Neural progenitor cell (in vitro differentiated cells): ENCODE results near the gene MEI1. TPM values are rescaled to one million over a fixed set of nuclear protein-coding genes. Genes with fewer than 3 reads are reported as not detected.
A peak's percentile ranks its signal among the peaks of the same experiment; 100 is the strongest.

Experiments used
- DNase-seq: peaks from one replicate; pipeline ENCODE4 v3.0.0-alpha.2; 2016; ENCODE audit warnings: low spot score
- H2AFZ ChIP-seq: fragments of 200-600 bp; sonication (generic); replicated peaks from 2 replicates; pipeline ENCODE4 v1.6.1; 2016; ENCODE audit warnings: antibody characterized with exemption
- H3F3A ChIP-seq: fragments of 200-600 bp; sonication (generic); 2 replicates; pipeline ENCODE4 v1.6.1; 2016; ENCODE audit warnings: antibody characterized with exemption, low read depth
- H3K27ac ChIP-seq: fragments of 200-600 bp; sonication (generic); 2 replicates; pipeline ENCODE4 v1.5.1; 2016; ENCODE audit warnings: mild to moderate bottlenecking
- H3K27me3 ChIP-seq: fragments of 200-600 bp; sonication (generic); 2 replicates; pipeline ENCODE4 v1.6.1; 2016; ENCODE audit warnings: mild to moderate bottlenecking, moderate library complexity
- H3K36me3 ChIP-seq: fragments of 200-600 bp; sonication (generic); 2 replicates; pipeline ENCODE4 v1.5.1; 2016
- H3K4me1 ChIP-seq: fragments of 200-600 bp; sonication (generic); 2 replicates; pipeline ENCODE4 v1.6.1; 2016; ENCODE audit warnings: mixed run types
- H3K4me2 ChIP-seq: fragments of 200-600 bp; sonication (generic); 2 replicates; pipeline ENCODE4 v1.6.1; 2016
- H3K4me3 ChIP-seq: fragments of 200-600 bp; sonication (generic); 2 replicates; pipeline ENCODE4 v1.5.1; 2016
- H3K79me2 ChIP-seq: fragments of 200-600 bp; sonication (generic); 2 replicates; pipeline ENCODE4 v1.6.1; 2016; ENCODE audit warnings: low read depth
- H3K9ac ChIP-seq: fragments of 200-600 bp; sonication (generic); 2 replicates; pipeline ENCODE4 v1.6.1; 2016
- H3K9me3 ChIP-seq: fragments of 200-600 bp; sonication (generic); 2 replicates; pipeline ENCODE4 v1.5.1; 2016; ENCODE audit warnings: low read depth
- H4K20me1 ChIP-seq: fragments of 200-600 bp; sonication (generic); 2 replicates; pipeline ENCODE4 v1.6.1; 2016; ENCODE audit warnings: low read depth
- H3K27ac Mint-ChIP-seq: 3 replicates; pipeline ENCODE4 v1.8.0; 2021; ENCODE audit warnings: mixed read lengths
- H3K27me3 Mint-ChIP-seq: 2 replicates; pipeline ENCODE4 v1.8.0; 2022; ENCODE audit warnings: low read depth, mild to moderate bottlenecking, inconsistent platforms, moderate library complexity, mixed read lengths; ENCODE audit not compliant: insufficient read depth
- H3K36me3 Mint-ChIP-seq: 3 replicates; pipeline ENCODE4 v1.8.0; 2021; ENCODE audit warnings: mixed read lengths
- H3K4me1 Mint-ChIP-seq: 3 replicates; pipeline ENCODE4 v1.8.0; 2021; ENCODE audit warnings: mixed read lengths
- H3K4me3 Mint-ChIP-seq: 3 replicates; pipeline ENCODE4 v1.8.0; 2021; ENCODE audit warnings: mild to moderate bottlenecking, moderate library complexity, mixed read lengths
- H3K9me3 Mint-ChIP-seq: 3 replicates; pipeline ENCODE4 v1.8.0; 2020; ENCODE audit warnings: mixed read lengths
- CTCF ChIP-seq: fragments of 200-600 bp; sonication (generic); IDR thresholded peaks from 2 replicates; pipeline ENCODE4 v1.5.1; 2017; ENCODE audit warnings: antibody characterized with exemption, mild to moderate bottlenecking
- EZH2 ChIP-seq: fragments of 200-600 bp; sonication (generic); IDR thresholded peaks from 2 replicates; pipeline ENCODE4 v1.6.1; 2017; ENCODE audit warnings: antibody characterized with exemption, mild to moderate bottlenecking, moderate library complexity
- EZH2phosphoT487 ChIP-seq: fragments of 200-600 bp; sonication (generic); IDR thresholded peaks from 2 replicates; pipeline ENCODE4 v1.6.1; 2017; ENCODE audit warnings: antibody characterized with exemption
- total RNA-seq: library from RNA; depleted of rRNA; stranded (reverse); fragments of >200 nt; gene quantifications from 2 replicates; pipeline ENCODE4 v1.2.3, GENCODE V29; 2015; ENCODE audit warnings: low replicate concordance

The MEI1 gene
- total RNA-seq, 1 donor from 2014 or later = not detected

- peaks cover 24% of the 10 kb centered on the region for H3K36me3 Mint-ChIP-seq
- H3K79me2 ChIP-seq = no peaks in the 10 kb centered on the region
- no peaks in the 10 kb centered on the region for H3K9me3 Mint-ChIP-seq
- peak overlapping the region; percentile 61 for H3K27ac Mint-ChIP-seq
- H3K9me3 ChIP-seq = no peaks in the 10 kb centered on the region
- H2AFZ ChIP-seq = no peak overlapping the region
- no peak overlapping the region for H3K4me2 ChIP-seq
- H3K4me1 ChIP-seq = no peaks in the 10 kb centered on the region
- no peak overlapping the region for H3K27ac ChIP-seq
- H3K9ac ChIP-seq = no peak overlapping the region
- peaks cover 6% of the 10 kb centered on the region for H4K20me1 ChIP-seq
- DNase-seq = no peak
- no peak for TF ChIP-seq EZH2
- no peaks in the 10 kb centered on the region for H3K36me3 ChIP-seq
- no peak overlapping the region for H3K4me3 ChIP-seq
- H3K27me3 ChIP-seq = no peaks in the 10 kb centered on the region
- H3K27me3 Mint-ChIP-seq = peaks cover 5% of the 10 kb centered on the region
- H3K4me1 Mint-ChIP-seq = peaks cover 40% of the 10 kb centered on the region
- no peaks in the 10 kb centered on the region for H3F3A ChIP-seq
- H3K4me3 Mint-ChIP-seq = no peak overlapping the region
Observed at GRCh38 chr22:41821471-41822316, 122.4 kb downstream of the MEI1 start.

DNA sequence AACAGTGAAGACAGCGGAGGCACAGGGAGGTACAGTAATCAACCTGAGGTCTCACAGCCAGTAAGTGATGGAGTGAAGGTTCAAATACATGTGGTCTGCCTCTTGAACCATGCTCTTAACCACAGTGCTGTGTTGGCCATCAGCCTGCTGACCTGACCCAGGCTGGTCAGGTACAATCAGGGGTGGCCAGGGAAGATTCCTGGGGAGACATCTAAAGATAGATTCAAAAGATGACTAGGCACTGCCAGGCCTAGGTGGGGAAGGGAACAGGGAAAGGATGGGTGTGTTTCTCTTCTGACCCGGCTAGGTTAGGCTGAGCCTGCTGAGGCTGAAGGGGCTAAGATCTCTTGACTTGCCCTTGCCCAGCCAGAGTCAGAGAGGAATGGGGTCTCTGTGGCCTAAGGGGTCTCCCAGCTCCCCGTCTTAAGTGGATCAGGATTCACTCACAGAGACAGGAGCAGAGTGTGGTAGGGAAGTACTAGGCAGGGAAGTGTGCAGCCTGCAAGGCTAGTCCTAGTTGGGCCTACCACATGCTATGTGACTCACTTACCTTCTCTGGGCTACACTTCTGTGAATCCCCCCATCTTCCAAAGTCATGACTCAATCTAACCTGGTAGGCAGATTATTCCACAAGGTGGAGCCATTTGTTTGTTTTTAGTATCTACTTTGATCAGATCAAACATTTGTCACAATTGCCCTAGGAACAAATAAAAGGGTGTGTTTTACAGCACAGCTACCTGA, 123.2 kb downstream of the MEI1 start:
- no peaks in the 10 kb centered on the region for H3K9me3 ChIP-seq
- H3K4me1 ChIP-seq = no peaks in the 10 kb centered on the region
- Mint-ChIP-seq H3K9me3 (no peaks in the 10 kb centered on the region), H3K4me3 (no peak overlapping the region), H3K36me3 (peaks cover 24% of the 10 kb centered on the region), H3K4me1 (peaks cover 47% of the 10 kb centered on the region), H3K27me3 (peaks cover 5% of the 10 kb centered on the region), H3K27ac (peak overlapping the region; percentile 43)
- no peak overlapping the region for H3K27ac ChIP-seq
- no peaks in the 10 kb centered on the region for H3K79me2 ChIP-seq
- H4K20me1 ChIP-seq = peaks cover 6% of the 10 kb centered on the region
- no peak overlapping the region for H3K4me3 ChIP-seq
- no peak overlapping the region for H3K4me2 ChIP-seq
- no peaks in the 10 kb centered on the region for H3K27me3 ChIP-seq
- TF ChIP-seq EZH2phosphoT487 (no peak), CTCF (peak; percentile 43), EZH2 (no peak)
- H3F3A ChIP-seq = no peaks in the 10 kb centered on the region
- H3K9ac ChIP-seq = no peak overlapping the region
- peak; percentile 35 for DNase-seq
- no peaks in the 10 kb centered on the region for H3K36me3 ChIP-seq
- no peak overlapping the region for H2AFZ ChIP-seq

- no peak overlapping the region for H3K4me3 ChIP-seq
- H3K36me3 Mint-ChIP-seq = peaks cover 22% of the 10 kb centered on the region
- H3K4me2 ChIP-seq = no peak overlapping the region
- H3K4me1 Mint-ChIP-seq = peaks cover 58% of the 10 kb centered on the region
- peak overlapping the region; percentile 89 for H3K27ac Mint-ChIP-seq
- TF ChIP-seq EZH2 (no peak), EZH2phosphoT487 (no peak), CTCF (no peak)
- no peak overlapping the region for H3K27ac ChIP-seq
- H4K20me1 ChIP-seq = peaks cover 6% of the 10 kb centered on the region
- no peaks in the 10 kb centered on the region for H3F3A ChIP-seq
- H3K27me3 ChIP-seq = no peaks in the 10 kb centered on the region
- H3K4me1 ChIP-seq = peaks cover 8% of the 10 kb centered on the region
- peaks cover 5% of the 10 kb centered on the region for H3K27me3 Mint-ChIP-seq
- H3K9me3 ChIP-seq = no peaks in the 10 kb centered on the region
- H3K79me2 ChIP-seq = no peaks in the 10 kb centered on the region
- H3K4me3 Mint-ChIP-seq = no peak overlapping the region
- H2AFZ ChIP-seq = no peak overlapping the region
- H3K9me3 Mint-ChIP-seq = no peaks in the 10 kb centered on the region
- DNase-seq = no peak
- no peaks in the 10 kb centered on the region for H3K36me3 ChIP-seq
- H3K9ac ChIP-seq = no peak overlapping the region
Observed at GRCh38 chr22:41823797-41824196, 124.5 kb downstream of the MEI1 start.
